IPS-20b (cell line): ENCODE data around the gene TLK2.
"Not testable (repeated sequence)": the region's sequence is repeated elsewhere in the genome, so short reads cannot be mapped to it uniquely, and the experiment has no call there.

Experiments used
- H3K27ac ChIP-seq: one replicate; pipeline ENCODE4 v1.5.1; 2013; ENCODE audit warnings: low read length
- H3K27me3 ChIP-seq: 2 replicates; pipeline ENCODE4 v1.6.1; 2013; ENCODE audit warnings: mild to moderate bottlenecking, low read length, inconsistent platforms; ENCODE audit not compliant: insufficient read depth
- H3K36me3 ChIP-seq: 2 replicates; pipeline ENCODE4 v1.6.1; 2013; ENCODE audit warnings: low read depth, mild to moderate bottlenecking, inconsistent platforms, low read length, moderate library complexity; ENCODE audit not compliant: insufficient read depth
- H3K4me1 ChIP-seq: 2 replicates; pipeline ENCODE4 v1.6.1; 2013; ENCODE audit warnings: mild to moderate bottlenecking, control low read depth, inconsistent platforms, low read length, moderate library complexity; ENCODE audit not compliant: insufficient read depth
- H3K4me3 ChIP-seq: 2 replicates; pipeline ENCODE4 v1.5.1; 2013; ENCODE audit warnings: mild to moderate bottlenecking, low read length, inconsistent platforms
- H3K9ac ChIP-seq: 2 replicates; pipeline ENCODE4 v1.6.1; 2013; ENCODE audit warnings: low read depth, mild to moderate bottlenecking, inconsistent platforms, low read length, moderate library complexity
- H3K9me3 ChIP-seq: 2 replicates; pipeline ENCODE4 v1.6.1; 2013; ENCODE audit warnings: mild to moderate bottlenecking, low read depth, low read length, inconsistent platforms; ENCODE audit not compliant: insufficient read depth

The TLK2 gene

GRCh38 chr17:62530936-62531335, 52.3 kb downstream of the TLK2 start:
- H3K27me3 ChIP-seq, H3K9ac ChIP-seq, H3K4me1 ChIP-seq, H3K36me3 ChIP-seq, H3K9me3 ChIP-seq, H3K27ac ChIP-seq, H3K4me3 ChIP-seq: not testable (repeated sequence)

- H3K9me3 ChIP-seq, H3K4me3 ChIP-seq, H3K4me1 ChIP-seq, H3K9ac ChIP-seq, H3K27me3 ChIP-seq, H3K27ac ChIP-seq: not testable (repeated sequence)
- peaks cover 15% of the 10 kb centered on the region; the same call in 1 of the 2 replicates for H3K36me3 ChIP-seq
Observed at GRCh38 chr17:62536557-62536956, 57.9 kb downstream of the TLK2 start.

GRCh38 chr17:62541073-62541472, 62.4 kb downstream of the TLK2 start:
- not testable (repeated sequence) for H3K27ac ChIP-seq, H3K4me3 ChIP-seq, H3K9me3 ChIP-seq, H3K9ac ChIP-seq, H3K27me3 ChIP-seq
- H3K36me3 ChIP-seq: peaks cover 13% of the 10 kb centered on the region; the same call in 1 of the 2 replicates
- H3K4me1 ChIP-seq: peaks cover 18% of the 10 kb centered on the region; the same call in 1 of the 2 replicates

GRCh38 chr17:62543278-62543775, 64.7 kb downstream of the TLK2 start:
- Histone ChIP-seq H3K4me3 (peak overlapping the region; percentile 46; the same call in 1 of the 2 replicates), H3K9ac (peak overlapping the region; percentile 6; the same call in 1 of the 2 replicates), H3K4me1 (peaks cover 18% of the 10 kb centered on the region; the same call in 1 of the 2 replicates), H3K27ac (peak overlapping the region; percentile 65)
- H3K36me3 ChIP-seq, H3K27me3 ChIP-seq, H3K9me3 ChIP-seq: not testable (repeated sequence)

- not testable (repeated sequence) for H3K36me3 ChIP-seq, H3K27me3 ChIP-seq, H3K27ac ChIP-seq, H3K9ac ChIP-seq, H3K9me3 ChIP-seq, H3K4me3 ChIP-seq
- peaks cover 14% of the 10 kb centered on the region; the same call in 1 of the 2 replicates for H3K4me1 ChIP-seq
Observed at GRCh38 chr17:62546066-62546465, 67.4 kb downstream of the TLK2 start.

- H3K36me3 ChIP-seq, H3K9me3 ChIP-seq, H3K27ac ChIP-seq, H3K9ac ChIP-seq, H3K27me3 ChIP-seq, H3K4me1 ChIP-seq, H3K4me3 ChIP-seq: not testable (repeated sequence)
Observed at GRCh38 chr17:62552851-62553659, 74.4 kb downstream of the TLK2 start.

GRCh38 chr17:62557532-62557931, 78.9 kb downstream of the TLK2 start:
- H3K4me3 ChIP-seq, H3K9me3 ChIP-seq, H3K27ac ChIP-seq, H3K9ac ChIP-seq, H3K27me3 ChIP-seq, H3K4me1 ChIP-seq: not testable (repeated sequence)
- peaks cover 26% of the 10 kb centered on the region for H3K36me3 ChIP-seq

- H3K9ac ChIP-seq, H3K27me3 ChIP-seq, H3K9me3 ChIP-seq, H3K4me3 ChIP-seq, H3K4me1 ChIP-seq, H3K27ac ChIP-seq: not testable (repeated sequence)
- H3K36me3 ChIP-seq: peaks cover 34% of the 10 kb centered on the region
Observed at GRCh38 chr17:62558941-62559340, 80.3 kb downstream of the TLK2 start.

GRCh38 chr17:62560971-62561370, 82.3 kb downstream of the TLK2 start:
- not testable (repeated sequence) for H3K4me3 ChIP-seq, H3K27ac ChIP-seq, H3K9ac ChIP-seq, H3K4me1 ChIP-seq, H3K9me3 ChIP-seq, H3K27me3 ChIP-seq
- peaks cover 42% of the 10 kb centered on the region for H3K36me3 ChIP-seq

- H3K36me3 ChIP-seq: peaks cover 57% of the 10 kb centered on the region
- H3K9ac ChIP-seq: no peak overlapping the region
- H3K9me3 ChIP-seq: no peaks in the 10 kb centered on the region
- H3K27ac ChIP-seq: no peak overlapping the region
- no peaks in the 10 kb centered on the region for H3K4me1 ChIP-seq
- H3K4me3 ChIP-seq: no peak overlapping the region
- H3K27me3 ChIP-seq: no peaks in the 10 kb centered on the region
Observed at GRCh38 chr17:62562656-62563055, 84.0 kb downstream of the TLK2 start.

- H3K4me1 ChIP-seq: no peaks in the 10 kb centered on the region
- H3K9me3 ChIP-seq: no peaks in the 10 kb centered on the region
- H3K27ac ChIP-seq: no peak overlapping the region
- H3K4me3 ChIP-seq: no peak overlapping the region
- H3K36me3 ChIP-seq: peaks cover 60% of the 10 kb centered on the region
- no peaks in the 10 kb centered on the region for H3K27me3 ChIP-seq
- no peak overlapping the region for H3K9ac ChIP-seq
Observed at GRCh38 chr17:62565817-62566216, 87.2 kb downstream of the TLK2 start.

- H3K9ac ChIP-seq: no peak overlapping the region
- H3K27me3 ChIP-seq: no peaks in the 10 kb centered on the region
- H3K4me3 ChIP-seq: no peak overlapping the region
- no peak overlapping the region for H3K27ac ChIP-seq
- no peaks in the 10 kb centered on the region for H3K9me3 ChIP-seq
- peaks cover 50% of the 10 kb centered on the region for H3K36me3 ChIP-seq
- no peaks in the 10 kb centered on the region for H3K4me1 ChIP-seq
Observed at GRCh38 chr17:62566996-62567578, 88.5 kb downstream of the TLK2 start.
